GM18498 (cell line): ENCODE data around the gene MRPL49.
"Not testable (repeated sequence)": the region's sequence is repeated elsewhere in the genome, so short reads cannot be mapped to it uniquely, and the experiment has no call there.

ENCODE experiments used
- ATAC-seq: cut with Tn5 transposase; IDR thresholded peaks from one replicate; pipeline ENCODE4 v1.9.1; 2021; ENCODE audit warnings: mild to moderate bottlenecking, moderate library complexity; ENCODE audit not compliant: unreplicated experiment

Gene MRPL49

DNA sequence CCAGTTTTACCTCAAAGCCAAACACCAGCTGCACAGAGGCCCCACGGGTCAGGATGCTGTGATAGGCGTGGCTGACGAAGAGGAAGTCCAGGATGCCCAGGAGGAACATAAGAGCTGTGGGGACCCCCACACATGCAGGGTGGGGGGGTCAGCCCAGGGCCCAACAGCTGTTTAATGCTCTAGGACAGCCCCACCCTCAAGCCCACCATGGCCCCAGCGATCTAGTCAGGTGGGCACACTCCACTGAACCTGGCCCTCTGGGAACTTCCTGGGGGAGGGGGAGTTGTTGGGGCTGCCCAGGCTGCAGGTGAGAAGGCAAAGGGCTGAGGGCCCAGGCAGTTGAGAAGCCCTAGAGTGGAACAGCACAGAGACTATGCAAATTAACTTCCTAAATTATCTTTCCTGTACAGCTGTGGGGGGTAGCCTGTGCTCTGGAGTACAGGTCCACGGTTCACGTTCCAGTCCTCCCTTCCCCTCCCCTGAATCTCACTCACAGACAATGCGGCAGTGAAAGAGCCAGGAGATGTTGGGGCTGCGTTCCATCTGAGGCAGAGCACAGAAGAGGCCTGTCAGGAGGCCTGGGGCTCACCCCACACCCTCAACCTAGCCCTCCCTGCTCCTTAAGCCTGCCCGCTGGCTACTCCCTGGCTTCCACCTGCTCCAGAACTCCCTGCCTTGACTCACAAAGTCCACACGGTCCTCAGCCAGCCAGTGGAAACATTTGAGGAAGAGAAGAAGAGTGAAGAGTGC is 10.3 kb downstream of the MRPL49 start:
- ATAC-seq = peak; percentile 36

DNA sequence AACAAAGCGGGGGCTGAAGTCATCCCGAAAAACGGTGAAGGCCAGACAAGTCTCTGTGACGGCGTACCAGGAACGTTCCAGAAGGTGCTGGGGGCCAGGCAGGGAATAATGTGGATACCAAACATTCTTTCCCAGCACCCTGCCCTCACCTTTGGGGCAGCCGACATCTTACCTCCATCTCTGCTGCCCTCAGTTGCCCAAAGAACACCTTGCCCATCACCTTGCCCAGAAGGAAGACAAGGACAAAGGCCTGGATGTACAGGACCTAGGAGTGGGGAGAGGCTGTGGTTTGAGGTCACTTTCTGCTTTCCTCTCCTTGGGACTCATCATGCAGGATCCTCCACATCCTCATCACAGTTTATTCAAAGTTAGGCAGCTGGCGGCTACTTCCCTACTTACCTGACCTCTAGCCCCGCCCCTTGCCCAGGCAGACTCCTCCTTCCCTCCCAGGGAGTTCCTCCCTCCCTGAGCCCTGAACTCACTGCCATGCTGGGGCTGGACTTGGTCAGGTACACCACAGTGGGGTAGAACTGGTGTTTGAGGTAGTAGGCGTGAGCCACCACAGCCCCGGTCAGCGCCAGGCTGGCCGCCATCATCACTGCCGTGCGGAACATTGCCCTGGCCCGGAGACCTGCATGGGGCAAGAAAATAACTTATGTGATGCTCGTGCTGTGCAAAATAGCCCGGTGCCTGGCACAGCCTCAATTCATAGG is 11.0 kb downstream of the MRPL49 start:
- no peak for ATAC-seq

DNA sequence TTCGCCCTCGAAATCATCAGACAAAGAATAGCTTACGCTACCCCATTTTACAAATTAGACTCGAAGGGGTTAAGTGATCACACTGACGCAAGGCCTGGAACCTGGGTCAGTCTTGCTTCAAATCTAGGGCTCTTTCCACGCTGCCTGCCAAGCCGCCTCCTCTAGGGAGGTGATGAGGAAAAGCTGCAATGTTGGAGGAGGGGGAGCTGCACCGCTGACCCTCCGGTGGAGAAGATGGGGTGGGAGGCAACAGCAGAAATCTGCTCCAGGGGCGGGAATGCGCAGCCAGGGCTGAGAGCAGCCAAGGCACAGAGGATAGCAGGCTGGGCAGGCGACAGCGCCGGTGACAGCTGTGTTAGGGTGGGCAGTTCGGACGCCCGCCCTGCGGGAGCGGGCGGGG is 11.6 kb downstream of the MRPL49 start:
- no peak for ATAC-seq

DNA sequence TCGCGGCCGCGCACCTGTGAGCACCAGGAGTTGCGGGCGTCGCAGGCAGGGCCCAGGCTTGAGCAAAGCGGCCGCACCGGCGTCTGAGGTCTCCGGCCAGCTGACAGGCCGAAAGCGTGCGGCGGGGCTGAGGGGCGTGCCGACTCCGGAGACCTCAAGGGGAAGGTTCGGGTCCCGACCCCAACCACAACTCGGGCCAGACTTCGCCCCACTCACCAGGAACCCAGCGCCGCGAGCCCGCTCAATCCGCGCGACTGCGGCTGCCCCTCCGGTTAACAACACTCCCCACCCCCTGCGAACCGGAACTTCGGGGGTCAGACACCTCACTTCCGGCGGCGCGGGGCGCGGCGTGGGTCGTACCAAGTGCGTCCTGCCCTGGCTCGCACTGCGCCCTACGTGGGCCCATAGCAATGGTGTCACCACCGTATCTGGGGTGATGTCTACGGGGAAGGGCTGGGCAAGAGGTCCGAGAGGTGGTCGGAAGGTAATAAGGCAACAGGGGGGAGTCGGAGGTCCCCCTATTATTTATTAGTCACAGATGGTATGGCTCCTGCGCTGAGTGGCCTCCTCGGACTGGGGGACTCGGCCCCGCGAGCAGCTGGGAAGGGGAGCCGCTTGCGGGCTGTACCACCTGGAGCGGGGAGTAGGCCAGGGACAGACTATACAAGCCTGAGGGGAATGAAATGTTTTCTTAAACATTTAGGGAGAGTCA is 12.3 kb downstream of the MRPL49 start, which contains the start of gene SYVN1:
TSS of gene SYVN1 (minus strand) at position 280 of the 712 bp plus-strand sequence. CDS start 918 bp downstream, outside the sequence.
- ATAC-seq = peak; percentile 65

DNA sequence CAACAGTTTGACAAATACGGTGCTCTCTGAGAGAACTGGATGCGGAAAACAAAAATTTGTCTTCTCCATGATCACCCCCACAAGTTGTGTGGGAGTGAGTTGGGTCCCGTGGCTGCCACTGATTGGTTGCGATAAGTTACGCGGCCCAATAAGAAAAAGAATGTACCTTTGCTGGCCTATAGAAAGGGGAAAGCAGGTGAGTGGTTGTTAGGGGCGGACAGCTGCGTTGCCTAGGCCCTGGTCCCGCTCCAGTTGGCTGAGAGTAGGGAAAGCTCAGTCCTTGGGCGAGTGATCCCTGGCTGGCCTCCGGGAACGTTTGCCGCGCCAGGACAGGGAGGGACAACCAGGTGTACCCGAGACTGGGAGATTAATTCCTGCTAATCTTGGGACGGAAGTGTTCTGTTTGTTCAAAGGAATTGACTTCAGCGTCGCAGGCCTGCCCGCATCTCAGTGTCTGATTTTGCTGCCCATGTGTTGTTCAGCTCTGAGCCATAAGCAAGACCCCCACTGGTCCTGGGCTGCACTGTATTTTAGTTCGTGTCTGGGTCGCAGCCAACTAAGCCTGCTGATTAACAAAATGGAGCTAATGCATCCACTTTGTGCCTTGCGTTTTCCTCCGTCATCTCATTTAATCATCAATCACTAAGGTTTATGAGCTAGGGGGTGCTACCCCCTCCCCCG is 13.0 kb downstream of the MRPL49 start:
- peak; percentile 71 for ATAC-seq

DNA sequence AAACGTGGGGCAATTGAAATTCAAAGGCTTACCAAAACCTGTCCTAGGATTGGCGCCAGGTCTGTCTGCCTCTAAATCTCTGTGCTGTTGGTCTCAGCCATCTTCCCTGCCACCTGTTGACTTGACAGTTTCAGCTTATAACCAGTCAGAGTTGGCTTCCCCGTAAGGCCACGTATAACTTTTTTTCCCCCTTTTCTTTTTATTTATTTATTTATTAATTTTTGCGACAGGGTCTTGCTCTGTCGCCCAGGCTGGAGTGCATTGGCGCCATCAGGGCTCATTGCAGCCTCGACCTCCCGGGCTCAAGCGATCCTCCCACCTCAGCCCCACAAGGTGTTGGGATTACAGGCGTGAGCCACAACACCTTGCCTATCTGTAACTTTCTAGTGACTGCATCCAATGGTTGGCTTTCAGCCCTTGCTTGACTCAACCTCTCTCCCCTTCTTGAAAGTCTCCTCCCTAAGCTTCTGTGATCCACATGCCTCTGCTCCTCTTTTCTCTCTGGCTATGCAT is 13.6 kb downstream of the MRPL49 start:
- ATAC-seq = no peak

DNA sequence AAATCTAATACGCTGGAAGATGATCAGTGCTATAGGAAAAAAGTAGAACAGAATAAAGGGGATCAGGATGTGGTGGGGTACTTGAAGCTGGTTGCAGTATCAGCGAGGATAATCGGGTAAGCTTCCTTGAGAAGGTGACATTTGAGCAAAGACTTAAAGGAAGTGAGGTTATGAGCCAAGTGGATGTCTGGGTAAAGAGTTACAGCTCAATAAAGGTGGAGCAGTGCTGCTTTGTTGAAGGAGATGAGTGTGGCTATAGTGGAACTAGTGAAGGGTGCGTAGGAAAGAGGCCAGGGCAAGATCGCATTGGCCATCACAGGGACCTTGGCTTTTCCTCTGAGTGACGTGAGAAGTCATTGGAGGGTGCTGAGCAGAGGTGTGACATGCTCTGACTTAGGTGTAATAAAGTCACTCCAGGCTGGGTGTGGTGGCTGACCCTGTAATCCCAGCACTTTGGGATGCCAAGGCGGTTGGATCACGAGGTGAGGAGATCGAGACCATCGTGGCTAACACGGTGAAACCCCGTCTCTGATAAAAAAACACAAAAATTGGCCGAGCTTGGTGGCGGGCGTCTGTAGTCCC is 14.5 kb downstream of the MRPL49 start:
- no peak for ATAC-seq

DNA sequence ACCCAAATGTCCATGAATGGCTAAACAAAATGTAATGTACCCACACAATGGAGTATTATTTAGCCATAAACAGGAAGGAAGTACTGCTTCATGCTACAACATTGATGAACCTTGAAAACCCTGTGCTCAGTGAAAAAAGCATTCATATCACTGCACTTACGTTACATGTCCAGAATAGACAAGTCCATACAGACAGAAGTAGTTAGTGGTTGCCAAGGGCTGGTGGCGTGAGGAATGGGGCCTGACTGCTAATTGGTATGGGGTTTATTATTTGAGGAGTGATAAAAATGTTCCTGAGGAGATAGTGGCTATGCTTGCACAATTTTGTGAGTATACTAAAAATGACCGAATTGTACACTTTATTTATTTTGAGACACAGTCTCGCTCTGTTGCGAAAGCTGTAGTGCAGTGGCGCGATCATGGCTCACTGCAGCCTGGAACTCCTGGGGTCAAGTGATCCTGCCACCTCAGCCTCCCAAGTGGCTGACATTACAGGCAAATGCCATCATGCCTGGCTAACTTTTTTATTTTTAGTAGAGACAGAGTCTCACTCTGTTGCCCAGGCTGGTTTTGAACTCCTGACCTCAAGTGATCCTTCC is 19.9 kb downstream of the MRPL49 start:
- ATAC-seq = no peak

DNA sequence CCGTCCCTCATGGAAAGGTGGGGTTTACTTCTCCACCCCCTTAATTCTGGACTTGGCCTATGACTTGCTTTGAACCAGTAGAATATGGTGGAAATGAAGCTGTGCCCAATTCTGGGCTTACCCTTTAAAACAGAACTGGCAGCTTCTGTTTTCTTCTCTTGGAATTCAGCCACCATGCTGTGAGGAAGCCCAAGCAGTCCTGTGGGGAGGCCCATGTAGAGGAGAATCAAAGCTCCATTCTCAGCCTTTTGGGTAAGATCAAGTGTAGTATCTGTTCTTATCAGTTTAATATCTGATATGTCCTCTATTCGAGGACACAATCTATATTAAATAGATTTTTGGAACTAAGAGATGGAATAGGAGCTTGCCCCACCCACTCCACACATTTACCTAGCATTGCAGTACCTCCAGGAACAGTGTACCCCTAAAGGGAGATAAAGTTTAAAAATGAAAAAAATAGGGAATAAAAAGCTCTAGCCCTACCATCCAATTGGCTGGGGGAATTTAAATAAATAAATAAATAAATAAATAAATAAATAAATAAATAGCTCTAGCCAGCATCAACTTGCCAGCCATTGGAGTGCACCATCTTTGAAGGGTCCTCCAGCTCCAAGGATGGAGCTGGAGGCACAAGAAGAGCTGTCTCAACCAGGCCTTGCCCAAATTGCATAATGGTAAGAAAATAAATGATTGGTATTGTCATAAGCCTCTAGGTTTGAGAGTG is 25.4 kb downstream of the MRPL49 start:
- no peak for ATAC-seq

DNA sequence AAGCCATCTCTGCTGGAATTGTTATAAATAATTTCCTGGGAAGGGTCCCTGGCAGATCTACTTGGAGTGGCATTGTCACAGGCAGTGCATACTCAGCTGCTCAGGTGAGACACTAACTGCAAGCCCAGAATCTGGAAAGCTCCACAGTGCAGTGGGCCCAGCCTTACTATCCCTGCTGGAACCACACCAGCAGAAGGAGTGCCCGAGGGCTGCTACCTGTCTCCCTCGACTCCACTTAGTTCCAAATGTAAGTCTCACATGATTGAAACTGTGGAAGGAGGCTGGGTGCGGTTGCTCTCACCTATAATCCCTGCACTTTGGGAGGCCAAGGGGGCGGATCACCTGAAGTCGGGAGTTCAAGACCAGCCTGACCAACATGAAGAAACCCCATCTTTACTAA is 26.5 kb downstream of the MRPL49 start:
- no peak for ATAC-seq

DNA sequence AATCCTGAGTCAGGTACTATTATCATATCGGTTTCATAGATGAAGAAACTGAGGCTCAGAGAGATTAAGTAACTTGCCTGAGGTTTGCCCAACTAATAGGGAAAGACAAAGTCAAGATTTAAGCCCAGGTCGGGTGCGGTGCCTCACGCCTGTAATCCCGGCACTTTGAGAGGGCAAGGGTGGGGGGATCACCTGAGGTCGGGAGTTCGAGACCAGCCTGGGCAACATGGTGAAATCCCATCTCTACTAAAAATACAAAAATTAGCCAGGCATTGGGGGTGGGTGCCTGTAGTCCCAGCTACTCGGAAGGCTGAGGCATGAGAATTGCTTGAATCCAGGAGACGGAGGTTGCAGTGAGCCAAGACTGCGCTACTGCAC is 28.0 kb downstream of the MRPL49 start:
- not testable (repeated sequence) for ATAC-seq

DNA sequence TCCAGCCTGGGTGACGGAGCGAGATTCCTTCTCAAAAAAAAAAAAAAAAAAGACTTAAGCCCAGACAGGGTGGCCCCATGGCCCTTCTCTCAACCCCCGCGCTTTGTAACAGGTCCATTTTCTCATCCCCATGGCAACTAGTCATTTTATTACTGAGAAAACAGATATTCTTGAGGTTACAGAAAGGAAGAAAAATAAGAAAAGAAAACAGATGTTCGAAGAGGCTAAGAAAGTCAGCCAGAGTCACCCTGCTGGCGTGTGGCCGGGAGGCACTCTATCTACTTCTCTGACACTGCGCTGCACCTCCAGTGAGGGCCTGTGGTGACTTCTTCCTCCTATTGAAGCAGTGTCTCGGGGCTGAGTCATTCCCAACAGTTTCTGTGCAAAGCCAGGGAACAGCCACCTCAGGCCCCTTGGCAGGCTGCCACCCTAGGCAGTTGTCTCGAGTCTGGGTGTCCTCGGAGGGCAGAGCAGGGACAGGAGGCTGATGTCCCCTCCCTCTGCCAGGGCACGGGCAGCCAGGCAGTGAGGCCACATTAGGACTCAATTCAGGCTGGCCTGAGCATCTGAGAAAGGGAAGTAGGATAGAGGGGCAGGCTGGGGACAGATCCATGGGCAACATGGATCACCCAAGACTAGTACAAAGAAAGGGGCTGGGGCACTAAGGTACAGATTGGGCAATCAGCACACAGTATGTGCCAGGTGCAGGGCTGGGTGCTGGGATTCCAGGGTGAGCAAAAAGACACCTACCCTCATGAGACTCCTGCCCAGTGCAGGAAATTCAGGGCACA is 28.6 kb downstream of the MRPL49 start:
- ATAC-seq = no peak

DNA sequence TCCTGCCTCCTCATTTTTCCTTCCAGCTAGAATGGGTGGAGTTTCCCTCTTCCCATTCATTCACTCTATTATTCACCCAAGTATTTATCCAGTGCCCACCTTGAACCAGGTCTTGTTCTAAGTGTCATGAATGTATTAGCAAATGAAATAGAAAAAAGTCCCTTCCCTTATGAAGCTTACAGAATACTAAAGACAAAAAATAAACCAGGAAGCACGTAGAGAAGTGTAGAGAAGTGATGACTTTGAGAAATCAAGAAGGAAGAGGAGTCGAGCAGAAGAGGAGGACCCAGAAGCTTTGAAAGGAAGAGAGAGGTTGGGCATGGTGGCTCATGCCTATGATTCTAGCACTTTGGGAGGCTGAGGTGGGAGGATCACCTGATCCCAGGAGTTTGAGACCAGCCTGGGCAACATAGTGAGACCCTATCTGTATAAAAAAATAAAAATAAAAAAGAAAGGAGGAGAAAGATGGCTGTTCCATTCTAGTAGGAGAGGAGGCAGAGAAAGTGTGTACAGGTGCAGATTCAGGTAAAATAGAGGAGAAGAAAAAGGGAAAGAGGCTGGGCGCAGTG is 29.3 kb downstream of the MRPL49 start:
- no peak for ATAC-seq

DNA sequence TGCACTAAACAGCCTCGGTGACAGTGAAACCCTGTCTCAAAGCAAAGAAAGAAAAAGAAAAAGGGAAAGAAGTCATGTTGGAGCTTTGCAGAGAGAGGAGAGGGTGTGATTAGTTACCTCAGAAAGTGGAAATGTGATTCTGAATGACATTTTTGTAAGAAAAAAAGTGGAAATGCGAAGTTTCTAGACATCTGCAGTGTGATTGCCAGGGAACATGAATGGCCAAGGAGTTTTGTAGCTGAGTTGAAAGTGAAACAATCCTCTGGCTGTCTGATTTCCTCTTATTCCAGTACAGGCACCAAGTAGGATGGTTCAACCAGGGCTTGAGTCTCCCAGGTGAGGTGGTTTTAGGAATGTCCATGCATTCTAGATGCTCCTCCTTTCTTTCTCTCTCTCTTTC is 30.0 kb downstream of the MRPL49 start:
- ATAC-seq = no peak

DNA sequence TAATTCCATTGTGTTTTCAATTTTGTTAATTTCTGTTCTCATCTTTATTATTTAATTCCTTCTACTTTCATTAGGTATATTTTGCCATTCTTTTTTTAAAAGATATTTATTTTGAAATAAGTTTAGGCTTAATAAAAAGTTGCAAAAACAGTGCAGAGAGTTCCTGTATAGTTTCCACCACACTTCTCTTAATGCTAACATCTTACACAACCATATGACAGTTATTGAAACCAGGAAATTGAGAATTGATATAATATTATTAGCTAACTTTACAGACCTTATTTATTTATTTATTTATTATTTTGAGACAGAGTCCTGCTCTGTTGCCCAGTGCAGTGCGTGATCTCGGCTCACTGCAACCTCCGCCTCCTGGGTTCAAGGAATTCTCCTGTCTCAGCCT is 34.1 kb downstream of the MRPL49 start:
- ATAC-seq = no peak

DNA sequence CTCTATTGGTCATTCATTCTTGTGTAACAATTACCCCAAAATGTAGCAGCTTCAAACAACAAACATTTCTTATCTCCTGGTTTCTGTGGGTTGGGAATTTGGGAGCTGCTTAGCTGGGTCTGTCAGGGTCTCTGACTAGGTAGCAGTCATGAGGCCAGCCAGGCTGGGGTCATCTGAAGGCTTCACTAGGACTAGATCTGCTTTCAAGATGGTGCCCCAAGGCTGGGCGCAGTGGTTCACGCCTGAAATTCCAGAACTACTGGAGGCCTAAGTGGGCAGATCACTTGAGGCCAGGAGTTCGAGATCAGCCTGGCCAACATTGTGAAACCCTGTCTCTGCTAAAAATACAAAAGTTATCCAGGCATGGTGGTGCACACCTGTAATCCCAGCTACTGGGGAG is 34.8 kb downstream of the MRPL49 start:
- no peak for ATAC-seq

DNA sequence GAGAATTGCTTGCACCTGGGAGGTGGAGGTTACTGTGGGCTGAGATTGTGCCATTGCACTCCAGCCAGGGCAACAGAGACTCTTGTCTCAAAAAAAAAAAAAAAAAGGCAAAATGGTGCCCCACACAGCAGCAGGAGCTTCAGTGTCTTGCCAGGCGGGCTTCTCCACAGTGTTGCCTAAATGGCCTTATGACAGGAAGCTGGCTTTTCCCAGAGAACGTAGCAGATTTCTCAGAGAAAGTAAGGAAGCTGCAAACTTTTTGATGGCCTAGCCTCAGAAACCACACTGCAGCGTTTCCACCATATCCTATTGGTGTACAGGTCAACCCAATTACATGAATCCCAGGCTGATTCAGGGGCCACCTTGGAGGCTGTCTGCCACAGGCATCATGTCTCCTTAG is 35.2 kb downstream of the MRPL49 start:
- ATAC-seq = no peak

DNA sequence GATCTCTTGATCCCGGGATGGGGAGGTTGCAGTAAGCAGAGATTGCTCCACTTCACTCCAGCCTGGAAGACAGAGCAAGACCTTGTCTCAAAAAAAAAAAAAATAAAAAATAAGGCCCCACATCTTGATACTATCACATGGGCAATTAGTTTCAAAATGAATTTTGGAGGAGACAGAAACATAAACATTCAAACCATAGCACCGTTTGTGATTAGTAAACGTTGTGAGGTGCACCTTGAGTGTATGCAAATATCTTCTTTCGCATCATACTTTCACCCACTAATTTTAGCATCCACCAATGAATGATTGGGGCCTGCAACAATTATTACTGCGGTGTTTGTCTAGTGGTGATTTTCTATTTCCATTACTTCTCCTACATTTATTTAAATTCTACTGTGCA is 36.9 kb downstream of the MRPL49 start:
- ATAC-seq = peak; percentile 72
